ENCODE results near the gene FAM13C.

FAM13C gene

GRCh38 chr10:59382831-59383295 is 20.5 kb upstream of the FAM13C start:
- TF ChIP-seq, protein P1, sequence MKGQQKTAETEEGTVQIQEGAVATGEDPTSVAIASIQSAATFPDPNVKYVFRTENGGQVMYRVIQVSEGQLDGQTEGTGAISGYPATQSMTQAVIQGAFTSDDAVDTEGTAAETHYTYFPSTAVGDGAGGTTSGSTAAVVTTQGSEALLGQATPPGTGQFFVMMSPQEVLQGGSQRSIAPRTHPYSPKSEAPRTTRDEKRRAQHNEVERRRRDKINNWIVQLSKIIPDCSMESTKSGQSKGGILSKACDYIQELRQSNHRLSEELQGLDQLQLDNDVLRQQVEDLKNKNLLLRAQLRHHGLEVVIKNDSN (IDR thresholded peaks at IDR 0.05) = no peak
- TF ChIP-seq TEAD4 (IDR thresholded peaks at IDR 0.05) (no peak), EP300 (IDR thresholded peaks at IDR 0.05; ENCODE audit: borderline replicate concordance) (no peak), YY1 (IDR thresholded peaks at IDR 0.05; ENCODE audit: low read depth) (no peak)
- TF ChIP-seq, protein P2, sequence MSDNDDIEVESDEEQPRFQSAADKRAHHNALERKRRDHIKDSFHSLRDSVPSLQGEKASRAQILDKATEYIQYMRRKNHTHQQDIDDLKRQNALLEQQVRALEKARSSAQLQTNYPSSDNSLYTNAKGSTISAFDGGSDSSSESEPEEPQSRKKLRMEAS (IDR thresholded peaks at IDR 0.05) = no peak

- TF ChIP-seq TAF1 (IDR thresholded peaks at IDR 0.05; ENCODE audit: low read depth) (no peak), TEAD4 (IDR thresholded peaks at IDR 0.05) (no peak), EGR1 (IDR thresholded peaks at IDR 0.05) (no peak), YY1 (IDR thresholded peaks at IDR 0.05; ENCODE audit: low read depth) (no peak), RAD21 (IDR thresholded peaks at IDR 0.05; ENCODE audit: low read depth) (no peak), NFIC (IDR thresholded peaks at IDR 0.05) (no peak), FOXM1 (IDR thresholded peaks at IDR 0.05; ENCODE audit: borderline replicate concordance, low read depth) (no peak), TCF12 (IDR thresholded peaks at IDR 0.05; ENCODE audit: low read depth) (no peak), CEBPB (IDR thresholded peaks at IDR 0.05) (no peak), CREB1 (IDR thresholded peaks at IDR 0.05; ENCODE audit: low read depth) (no peak), ZBTB7A (IDR thresholded peaks at IDR 0.05; ENCODE audit: low read depth) (no peak), EP300 (IDR thresholded peaks at IDR 0.05; ENCODE audit: borderline replicate concordance) (no peak)
- TF ChIP-seq, protein P2 (IDR thresholded peaks at IDR 0.05) = no peak
- TF ChIP-seq, protein P3, sequence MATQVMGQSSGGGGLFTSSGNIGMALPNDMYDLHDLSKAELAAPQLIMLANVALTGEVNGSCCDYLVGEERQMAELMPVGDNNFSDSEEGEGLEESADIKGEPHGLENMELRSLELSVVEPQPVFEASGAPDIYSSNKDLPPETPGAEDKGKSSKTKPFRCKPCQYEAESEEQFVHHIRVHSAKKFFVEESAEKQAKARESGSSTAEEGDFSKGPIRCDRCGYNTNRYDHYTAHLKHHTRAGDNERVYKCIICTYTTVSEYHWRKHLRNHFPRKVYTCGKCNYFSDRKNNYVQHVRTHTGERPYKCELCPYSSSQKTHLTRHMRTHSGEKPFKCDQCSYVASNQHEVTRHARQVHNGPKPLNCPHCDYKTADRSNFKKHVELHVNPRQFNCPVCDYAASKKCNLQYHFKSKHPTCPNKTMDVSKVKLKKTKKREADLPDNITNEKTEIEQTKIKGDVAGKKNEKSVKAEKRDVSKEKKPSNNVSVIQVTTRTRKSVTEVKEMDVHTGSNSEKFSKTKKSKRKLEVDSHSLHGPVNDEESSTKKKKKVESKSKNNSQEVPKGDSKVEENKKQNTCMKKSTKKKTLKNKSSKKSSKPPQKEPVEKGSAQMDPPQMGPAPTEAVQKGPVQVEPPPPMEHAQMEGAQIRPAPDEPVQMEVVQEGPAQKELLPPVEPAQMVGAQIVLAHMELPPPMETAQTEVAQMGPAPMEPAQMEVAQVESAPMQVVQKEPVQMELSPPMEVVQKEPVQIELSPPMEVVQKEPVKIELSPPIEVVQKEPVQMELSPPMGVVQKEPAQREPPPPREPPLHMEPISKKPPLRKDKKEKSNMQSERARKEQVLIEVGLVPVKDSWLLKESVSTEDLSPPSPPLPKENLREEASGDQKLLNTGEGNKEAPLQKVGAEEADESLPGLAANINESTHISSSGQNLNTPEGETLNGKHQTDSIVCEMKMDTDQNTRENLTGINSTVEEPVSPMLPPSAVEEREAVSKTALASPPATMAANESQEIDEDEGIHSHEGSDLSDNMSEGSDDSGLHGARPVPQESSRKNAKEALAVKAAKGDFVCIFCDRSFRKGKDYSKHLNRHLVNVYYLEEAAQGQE (IDR thresholded peaks at IDR 0.05; ENCODE audit: low read depth) = no peak
- TF ChIP-seq, protein P1 (IDR thresholded peaks at IDR 0.05) = no peak
These were observed 19.3 kb upstream of the FAM13C start for GRCh38 chr10:59381687-59382086.

- TF ChIP-seq, protein P1 (IDR thresholded peaks at IDR 0.05) = no peak
- TF ChIP-seq EGR1 (IDR thresholded peaks at IDR 0.05) = no peak
- no peak for TF ChIP-seq RAD21 (IDR thresholded peaks at IDR 0.05; ENCODE audit: low read depth)
- no peak for TF ChIP-seq YY1 (IDR thresholded peaks at IDR 0.05; ENCODE audit: low read depth)
- no peak for TF ChIP-seq NFIC (IDR thresholded peaks at IDR 0.05)
- no peak for TF ChIP-seq CREB1 (IDR thresholded peaks at IDR 0.05; ENCODE audit: low read depth)
- TF ChIP-seq FOXM1 (IDR thresholded peaks at IDR 0.05; ENCODE audit: borderline replicate concordance, low read depth) = no peak
- no peak for TF ChIP-seq EP300 (IDR thresholded peaks at IDR 0.05; ENCODE audit: borderline replicate concordance)
- TF ChIP-seq, protein P3 (IDR thresholded peaks at IDR 0.05; ENCODE audit: low read depth) = no peak
- no peak for TF ChIP-seq CEBPB (IDR thresholded peaks at IDR 0.05)
These were observed 14.5 kb upstream of the FAM13C start for GRCh38 chr10:59376846-59377245.

DNA sequence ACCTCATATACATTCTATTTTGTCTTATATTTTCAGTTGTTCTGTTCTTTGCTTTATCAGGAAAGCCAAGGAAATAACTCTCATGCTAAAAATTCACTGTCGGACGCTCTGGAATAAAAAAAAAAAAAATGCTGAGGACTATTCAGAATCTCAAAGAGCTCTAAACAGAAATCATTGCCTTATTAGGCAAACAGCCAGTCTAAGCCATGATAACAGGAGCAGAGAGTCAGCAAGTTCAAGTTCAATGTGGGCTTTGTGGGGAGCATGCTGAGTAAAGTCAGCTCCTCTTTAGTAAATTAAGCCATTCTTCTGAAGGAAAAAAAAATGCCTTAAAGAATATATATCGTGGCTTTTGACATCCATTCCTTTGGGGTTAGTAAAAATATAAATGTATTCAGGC is 13.6 kb upstream of the FAM13C start:
- no peak for TF ChIP-seq TCF12 (IDR thresholded peaks at IDR 0.05; ENCODE audit: low read depth)
- TF ChIP-seq, protein P2 (IDR thresholded peaks at IDR 0.05) = no peak
- no peak for TF ChIP-seq TAF1 (IDR thresholded peaks at IDR 0.05; ENCODE audit: low read depth)
- TF ChIP-seq CEBPB (IDR thresholded peaks at IDR 0.05) = no peak
- TF ChIP-seq ZBTB7A (IDR thresholded peaks at IDR 0.05; ENCODE audit: low read depth) = no peak
- no peak for TF ChIP-seq YY1 (IDR thresholded peaks at IDR 0.05; ENCODE audit: low read depth)
- no peak for TF ChIP-seq TEAD4 (IDR thresholded peaks at IDR 0.05)
- TF ChIP-seq CREB1 (IDR thresholded peaks at IDR 0.05; ENCODE audit: low read depth) = no peak
- TF ChIP-seq NFIC (IDR thresholded peaks at IDR 0.05) = no peak
- TF ChIP-seq, protein P3 (IDR thresholded peaks at IDR 0.05; ENCODE audit: low read depth) = no peak
- TF ChIP-seq FOXM1 (IDR thresholded peaks at IDR 0.05; ENCODE audit: borderline replicate concordance, low read depth) = no peak
- TF ChIP-seq EGR1 (IDR thresholded peaks at IDR 0.05) = no peak
- TF ChIP-seq EP300 (IDR thresholded peaks at IDR 0.05; ENCODE audit: borderline replicate concordance) = no peak

Measured in Ishikawa (cell line).